ENCODE data around the gene MEX3D.

Gene MEX3D

GRCh38 chr19:1507192-1507660 lies 60.9 kb downstream of the MEX3D start:
- no peak for TF ChIP-seq POLR2A (IDR thresholded peaks at IDR 0.05; ENCODE audit: low read depth, low read length)
- no peak for DNase-seq (ENCODE audit: insufficient read length, low spot score)
- no peak for FAIRE-seq

- no peak for TF ChIP-seq POLR2A (IDR thresholded peaks at IDR 0.05; ENCODE audit: low read depth, low read length)
- DNase-seq (ENCODE audit: insufficient read length, low spot score) (no peak), FAIRE-seq (no peak)
These were observed 61.9 kb downstream of the MEX3D start for GRCh38 chr19:1505991-1506881.

- FAIRE-seq: no peak
- DNase-seq (ENCODE audit: insufficient read length, low spot score): no peak
These were observed 63.1 kb downstream of the MEX3D start for GRCh38 chr19:1505012-1505411.

More at GRCh38 chr19:1505012-1505411, 63.1 kb downstream of the MEX3D start:
- TF ChIP-seq POLR2A (IDR thresholded peaks at IDR 0.05; ENCODE audit: low read depth, low read length): no peak
